ENCODE results near the gene PRKAB1.

Gene PRKAB1

GRCh38 chr12:119712721-119713120 is 44.8 kb downstream of the PRKAB1 start:
- in situ Hi-C loops (cut with MboI; ENCODE audit: low pct_unique_long_range_greater_than_20kb, low sequenced_read_pairs, unreplicated experiment) = no loop called here
- no peak for TF ChIP-seq CTCF (IDR thresholded peaks at IDR 0.05; ENCODE audit: extremely low read depth, insufficient read depth, missing control alignments)
- DNase-seq (ENCODE audit: low spot score) = no peak

- no peak for TF ChIP-seq CTCF (IDR thresholded peaks at IDR 0.05; ENCODE audit: extremely low read depth, insufficient read depth, missing control alignments)
- in situ Hi-C loops (cut with MboI; ENCODE audit: low pct_unique_long_range_greater_than_20kb, low sequenced_read_pairs, unreplicated experiment) = no loop called here
- DNase-seq (ENCODE audit: low spot score) = no peak
These were observed 45.7 kb downstream of the PRKAB1 start for GRCh38 chr12:119713551-119714031.

- no peak for DNase-seq (ENCODE audit: low spot score)
- no peak for TF ChIP-seq CTCF (IDR thresholded peaks at IDR 0.05; ENCODE audit: extremely low read depth, insufficient read depth, missing control alignments)
- in situ Hi-C loops (cut with MboI; ENCODE audit: low pct_unique_long_range_greater_than_20kb, low sequenced_read_pairs, unreplicated experiment) = no loop called here
These were observed 46.8 kb downstream of the PRKAB1 start for GRCh38 chr12:119714614-119715267.

- no peak for DNase-seq (ENCODE audit: low spot score)
- in situ Hi-C loops (cut with MboI; ENCODE audit: low pct_unique_long_range_greater_than_20kb, low sequenced_read_pairs, unreplicated experiment) = no loop called here
- TF ChIP-seq CTCF (IDR thresholded peaks at IDR 0.05; ENCODE audit: extremely low read depth, insufficient read depth, missing control alignments) = no peak
These were observed 47.3 kb downstream of the PRKAB1 start for GRCh38 chr12:119715268-119715620.

GRCh38 chr12:119718141-119718540 is 50.2 kb downstream of the PRKAB1 start:
- in situ Hi-C loops (cut with MboI; ENCODE audit: low pct_unique_long_range_greater_than_20kb, low sequenced_read_pairs, unreplicated experiment) = no loop called here
- no peak for TF ChIP-seq CTCF (IDR thresholded peaks at IDR 0.05; ENCODE audit: extremely low read depth, insufficient read depth, missing control alignments)
- DNase-seq (ENCODE audit: low spot score) = no peak

- in situ Hi-C loops (cut with MboI; ENCODE audit: low pct_unique_long_range_greater_than_20kb, low sequenced_read_pairs, unreplicated experiment) = no loop called here
- no peak for DNase-seq (ENCODE audit: low spot score)
- TF ChIP-seq CTCF (IDR thresholded peaks at IDR 0.05; ENCODE audit: extremely low read depth, insufficient read depth, missing control alignments) = no peak
These were observed 52.4 kb downstream of the PRKAB1 start for GRCh38 chr12:119720349-119720748.
